ENCODE measurements around the gene WNK1.

- TF ChIP-seq CTCF (IDR thresholded peaks at IDR 0.05) (no peak), POLR2A (IDR thresholded peaks at IDR 0.05) (no peak)
These were observed 60.6 kb downstream of the WNK1 start for GRCh38 chr12:812950-813349.

Data from heart left ventricle (tissue), 13 donors.